ENCODE results near the gene THBS3. TPM values are rescaled to one million over a fixed set of nuclear protein-coding genes. Genes with fewer than 3 reads are reported as not detected.
"Not testable (repeated sequence)": the region's sequence is repeated elsewhere in the genome, so short reads cannot be mapped to it uniquely, and the experiment has no call there.

Gene THBS3
- polyA plus RNA-seq, 1 donor, result 63.0 TPM

DNA sequence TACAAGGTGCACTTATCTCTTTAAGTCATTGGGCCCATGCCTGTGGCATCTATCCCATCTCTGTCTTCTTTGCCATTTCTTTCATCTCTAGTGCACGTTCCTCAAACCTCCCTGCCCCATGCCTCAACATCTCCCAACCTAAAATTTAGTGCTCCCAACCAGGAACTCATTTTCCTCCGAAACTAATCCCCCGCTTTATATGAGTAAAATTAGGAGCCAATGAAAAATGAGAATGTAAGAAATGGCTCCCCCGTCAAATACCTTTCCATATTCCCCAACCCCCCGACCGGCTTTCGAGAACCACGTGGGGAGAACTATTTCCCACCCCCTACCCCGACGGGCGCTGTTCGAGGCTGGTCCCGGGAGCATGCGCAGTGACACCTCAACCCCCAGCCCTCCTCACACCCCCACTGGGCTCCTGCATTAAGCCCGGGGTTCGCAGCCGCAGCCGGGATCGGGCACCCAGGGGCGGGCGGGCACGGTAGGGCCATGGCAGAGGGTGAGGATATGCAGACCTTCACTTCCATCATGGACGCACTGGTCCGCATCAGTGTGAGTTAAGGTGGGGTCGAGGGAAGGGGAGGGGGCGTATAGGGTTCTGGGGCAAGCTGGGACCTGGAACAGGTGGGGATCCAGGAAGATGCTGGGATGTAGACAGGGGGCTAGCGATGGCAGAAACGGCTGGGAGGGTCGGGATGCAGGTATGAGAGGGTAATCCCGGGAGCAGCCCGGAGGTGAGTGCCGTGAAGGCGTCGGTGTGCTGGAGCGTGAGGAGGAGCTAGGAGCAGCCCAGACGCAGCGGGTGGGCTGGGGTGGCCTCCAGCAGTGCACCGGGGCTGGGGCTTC lies 34.0 kb downstream of the THBS3 start, which contains the start of gene TRIM46:
Gene TRIM46 (plus strand): TSS at position 372 of the 846 bp plus-strand sequence. CDS start 118 bp downstream, at position 490.
- no peak for DNase-seq (ENCODE audit: low read depth)

DNA sequence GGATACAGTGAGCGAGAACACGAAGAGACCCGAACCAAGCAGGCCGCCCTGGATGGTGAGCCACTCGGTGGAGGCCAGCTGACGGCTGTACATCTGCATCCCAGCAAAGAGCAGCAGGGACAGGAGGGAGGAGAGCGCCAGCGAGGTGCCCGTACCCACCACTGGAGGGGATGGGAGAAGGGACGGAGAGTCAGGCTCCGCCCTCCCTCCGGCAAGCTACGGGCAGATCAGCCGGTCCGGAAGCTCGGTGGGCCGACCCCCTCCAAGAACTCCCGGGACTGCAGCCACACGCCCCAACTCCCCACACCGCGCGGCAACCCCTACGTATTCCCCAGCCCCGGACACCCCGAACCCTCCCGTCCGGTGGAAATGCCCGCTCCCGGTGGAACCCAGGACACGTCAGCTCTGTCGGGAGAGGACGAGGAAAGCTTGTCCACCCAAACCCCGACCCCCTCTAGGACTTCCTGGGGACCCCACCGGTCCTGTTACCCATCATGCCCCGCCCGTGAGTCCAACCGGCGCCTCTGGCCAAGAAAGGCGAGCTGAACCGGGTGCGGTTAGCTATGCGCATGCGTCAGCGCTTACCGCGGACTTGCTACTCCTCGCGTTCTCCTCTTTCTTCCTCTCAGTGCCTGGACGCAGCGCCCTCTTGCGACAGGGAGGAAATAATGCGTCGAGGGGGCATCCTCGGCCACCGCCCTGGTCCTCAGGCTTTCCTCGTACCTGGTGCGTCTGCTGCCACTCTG lies 34.8 kb downstream of the THBS3 start, which contains the start of gene KRTCAP2:
Gene KRTCAP2 (minus strand): TSS at position 573 of the 746 bp plus-strand sequence. CDS start 80 bp downstream, at position 493.
- DNase-seq (ENCODE audit: low read depth), result peak; percentile 94

DNA sequence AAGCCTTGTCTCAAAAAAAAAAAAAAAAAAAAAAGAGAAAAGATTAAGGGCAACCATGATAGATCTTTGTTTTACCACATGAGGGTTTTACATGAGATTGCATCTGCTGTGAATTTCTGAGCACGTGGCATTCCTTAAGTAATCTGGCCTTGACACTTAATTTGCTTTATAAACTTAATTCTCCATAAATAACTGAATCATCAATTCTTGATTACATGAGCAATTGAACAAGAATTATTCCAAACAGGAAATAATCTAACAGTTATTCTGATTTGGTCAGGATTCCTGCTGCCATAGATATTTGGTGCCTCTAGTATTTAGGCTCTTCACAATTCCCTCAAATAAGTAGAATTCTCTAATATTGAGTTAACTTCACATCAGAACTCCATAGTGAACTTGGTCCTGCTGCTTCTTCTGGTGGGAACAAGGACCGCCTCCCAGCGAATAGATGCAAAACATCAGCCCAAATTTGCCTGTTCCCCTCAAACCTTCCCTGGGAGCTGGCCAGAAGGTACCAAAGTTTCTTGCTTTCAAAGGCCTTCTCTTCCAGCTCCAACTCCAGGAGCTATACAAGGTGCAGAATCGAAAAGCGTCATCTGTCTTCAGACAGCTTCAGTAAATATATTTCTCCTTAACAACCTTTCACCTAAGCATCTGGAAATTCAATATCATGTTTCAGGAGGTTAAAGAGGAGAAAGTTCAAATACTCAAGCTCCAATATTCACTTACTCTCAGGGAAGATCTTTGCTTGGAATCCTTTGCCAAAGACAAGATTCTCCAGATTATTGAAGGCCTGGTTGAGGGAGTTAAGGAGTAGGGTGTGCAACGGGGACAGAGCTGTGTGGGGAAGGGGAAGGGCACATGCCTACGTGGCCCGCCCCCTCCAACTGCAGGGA lies 35.6 kb downstream of the THBS3 start:
- DNase-seq (ENCODE audit: low read depth), result no peak

DNA sequence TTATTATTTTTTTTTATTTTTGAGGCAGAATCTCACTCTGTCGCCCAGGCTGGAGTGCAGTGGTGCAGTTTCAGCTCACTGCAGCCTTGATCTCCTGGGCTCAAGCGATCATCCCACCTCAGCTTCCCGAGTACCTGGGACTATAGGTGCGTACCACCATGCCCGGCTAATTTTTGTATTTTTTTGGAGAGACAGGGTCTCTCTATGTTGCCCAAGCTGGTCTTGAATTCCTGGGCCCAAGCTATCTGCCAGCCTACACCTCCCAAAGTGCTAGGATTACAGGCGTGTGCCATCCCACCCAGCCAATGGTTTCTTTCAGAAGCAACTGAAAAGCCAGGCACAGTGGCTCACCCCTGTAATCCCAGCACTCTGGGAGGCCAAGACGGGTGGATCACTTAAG lies 36.9 kb downstream of the THBS3 start:
- no peak for DNase-seq (ENCODE audit: low read depth)

DNA sequence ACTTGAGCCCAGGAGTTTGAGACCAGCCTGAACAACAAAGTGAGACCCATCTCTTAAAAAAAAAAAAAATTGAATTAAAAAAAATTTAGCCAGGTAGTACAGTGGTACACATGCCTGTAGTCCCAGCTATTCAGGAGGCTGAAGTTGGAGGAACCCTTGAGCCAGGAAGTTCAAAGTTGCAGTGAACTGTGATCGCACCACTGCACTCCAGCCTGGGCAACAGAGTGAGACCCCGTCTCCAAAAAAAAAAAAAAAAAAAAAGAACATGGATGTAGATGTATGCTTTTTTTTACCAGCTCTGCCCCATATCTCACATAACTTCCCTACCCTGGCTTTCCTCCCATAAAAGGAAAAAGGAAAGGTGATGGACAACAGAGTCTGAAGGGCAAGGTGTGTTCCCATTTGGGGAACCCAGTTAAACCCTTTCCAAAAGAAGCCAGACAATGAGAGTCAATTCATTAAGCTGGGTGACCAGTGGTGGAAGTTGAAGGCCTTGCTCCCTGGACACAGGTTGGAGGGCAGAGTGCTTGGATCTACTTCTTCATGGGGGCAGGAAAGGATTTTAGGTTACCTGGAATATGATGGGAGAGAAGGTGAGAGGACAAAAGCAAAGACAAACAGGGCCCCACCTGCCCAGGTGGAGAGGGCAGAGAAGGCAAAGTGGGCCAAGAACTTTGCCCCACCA lies 37.5 kb downstream of the THBS3 start:
- no peak for DNase-seq (ENCODE audit: low read depth)

DNA sequence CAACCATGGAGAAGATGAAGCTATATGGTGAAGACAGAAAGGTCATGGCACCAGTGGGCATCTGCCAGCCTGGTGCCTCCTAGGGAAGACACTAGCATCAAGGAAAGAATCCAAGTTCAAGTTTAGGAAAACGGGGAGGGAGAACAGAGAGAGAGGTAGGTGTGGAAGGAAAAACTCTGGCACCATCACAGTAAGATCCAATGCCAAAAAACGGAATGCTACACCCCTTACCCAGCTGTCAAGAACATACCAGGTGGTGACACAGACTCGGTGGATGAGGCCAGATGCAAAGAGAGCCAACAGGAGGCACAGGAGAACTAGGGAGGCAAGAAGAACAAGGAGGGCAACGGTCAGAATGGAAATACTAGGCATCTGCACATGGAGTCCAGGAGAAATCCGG lies 38.2 kb downstream of the THBS3 start:
- no peak for DNase-seq (ENCODE audit: low read depth)

DNA sequence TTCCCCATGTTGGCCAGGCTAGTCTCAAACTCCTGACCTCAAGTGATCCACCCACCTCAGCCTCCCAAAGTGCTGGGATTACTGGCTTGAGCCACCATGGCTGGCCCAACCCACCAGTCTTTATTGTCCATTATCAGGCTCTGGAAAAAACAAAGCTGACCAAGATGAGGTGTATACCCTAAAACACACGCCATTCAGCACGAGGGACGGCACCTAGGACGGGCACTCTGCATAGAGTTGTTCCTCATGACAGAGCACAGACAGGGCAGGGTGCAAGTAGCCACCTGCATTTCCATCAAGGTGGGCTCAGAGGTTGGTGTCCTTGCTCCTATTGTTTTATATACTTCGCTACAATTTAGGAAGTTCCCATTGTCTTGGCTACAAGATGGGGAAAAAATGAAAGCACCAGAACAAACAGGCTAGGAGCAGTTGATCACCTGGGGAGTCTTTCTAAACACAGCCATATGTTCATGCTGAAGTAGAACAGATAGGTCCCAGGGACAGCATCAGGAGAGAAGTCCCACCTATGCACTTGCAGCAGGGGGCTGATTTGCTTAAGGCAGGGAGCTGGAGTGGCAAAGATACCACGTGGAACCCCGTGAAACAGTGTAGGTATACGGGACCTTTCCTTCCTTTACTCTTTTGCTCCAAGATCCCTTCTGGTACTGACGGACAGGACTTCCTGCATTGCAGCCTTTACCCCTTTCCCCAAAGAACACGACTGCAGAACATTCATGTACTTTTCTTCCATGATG lies 39.1 kb downstream of the THBS3 start:
- DNase-seq (ENCODE audit: low read depth), result no peak

DNA sequence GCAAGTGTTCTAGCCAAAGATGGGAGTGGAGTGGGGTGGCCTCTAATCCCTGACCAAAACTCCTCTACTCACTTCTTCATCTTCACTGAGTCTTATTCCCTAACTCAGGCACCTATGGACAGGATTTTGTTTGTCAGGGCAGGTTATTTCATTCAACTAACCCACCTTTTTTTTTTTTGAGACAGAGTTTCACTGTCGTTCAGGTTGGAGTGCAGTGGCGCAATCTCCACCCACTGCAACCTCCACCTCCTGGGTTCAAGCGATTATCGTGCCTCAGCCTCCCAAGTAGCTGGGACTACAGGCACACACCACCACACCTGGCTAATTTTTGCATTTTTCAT lies 39.6 kb downstream of the THBS3 start:
- DNase-seq (ENCODE audit: low read depth), result not testable (repeated sequence)

DNA sequence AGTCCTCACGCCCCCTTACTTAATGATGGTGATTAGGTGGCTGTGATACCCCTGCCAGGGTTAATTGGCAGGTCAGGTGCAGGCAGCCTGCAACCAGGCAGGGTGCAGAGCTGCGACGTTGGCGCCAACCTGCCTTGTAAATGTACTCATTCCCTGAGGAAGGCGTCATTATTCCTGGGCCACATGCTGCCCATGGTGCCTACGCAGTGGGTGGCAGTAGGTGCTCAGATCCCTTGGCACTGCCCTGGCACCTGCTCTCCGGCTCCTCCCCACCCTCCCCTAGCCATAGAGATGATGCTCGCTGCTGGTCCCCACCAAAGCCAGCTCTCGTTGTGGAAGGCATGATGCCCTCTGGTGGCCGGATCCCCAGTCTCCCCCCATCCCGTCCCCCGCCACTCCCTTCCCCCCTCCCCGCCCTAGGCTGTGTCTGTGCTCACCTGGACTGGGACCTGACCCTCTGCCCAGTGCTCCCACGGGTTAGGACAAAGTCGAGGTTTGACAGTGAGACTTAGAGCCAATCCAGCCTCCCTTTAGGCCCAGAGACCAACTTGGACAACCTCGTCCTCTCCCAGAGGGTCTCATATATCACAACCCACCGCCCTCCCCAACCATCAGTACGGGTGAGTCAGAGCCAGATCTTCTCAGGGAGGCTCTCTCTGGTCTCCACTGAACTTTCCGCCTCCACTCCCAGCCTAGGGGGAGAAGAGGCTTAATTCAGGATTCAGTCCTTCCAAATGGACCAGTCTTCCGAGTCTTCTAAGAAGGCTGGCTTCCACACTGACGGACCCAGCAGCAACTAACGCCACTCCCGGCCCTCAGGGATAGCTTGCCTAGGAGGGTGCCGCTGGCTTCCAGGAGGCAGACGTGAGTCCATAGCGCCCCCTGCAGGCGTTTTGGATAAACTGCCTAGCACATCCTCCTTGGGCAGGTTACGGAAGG lies 40.3 kb downstream of the THBS3 start:
- no peak for DNase-seq (ENCODE audit: low read depth)

DNA sequence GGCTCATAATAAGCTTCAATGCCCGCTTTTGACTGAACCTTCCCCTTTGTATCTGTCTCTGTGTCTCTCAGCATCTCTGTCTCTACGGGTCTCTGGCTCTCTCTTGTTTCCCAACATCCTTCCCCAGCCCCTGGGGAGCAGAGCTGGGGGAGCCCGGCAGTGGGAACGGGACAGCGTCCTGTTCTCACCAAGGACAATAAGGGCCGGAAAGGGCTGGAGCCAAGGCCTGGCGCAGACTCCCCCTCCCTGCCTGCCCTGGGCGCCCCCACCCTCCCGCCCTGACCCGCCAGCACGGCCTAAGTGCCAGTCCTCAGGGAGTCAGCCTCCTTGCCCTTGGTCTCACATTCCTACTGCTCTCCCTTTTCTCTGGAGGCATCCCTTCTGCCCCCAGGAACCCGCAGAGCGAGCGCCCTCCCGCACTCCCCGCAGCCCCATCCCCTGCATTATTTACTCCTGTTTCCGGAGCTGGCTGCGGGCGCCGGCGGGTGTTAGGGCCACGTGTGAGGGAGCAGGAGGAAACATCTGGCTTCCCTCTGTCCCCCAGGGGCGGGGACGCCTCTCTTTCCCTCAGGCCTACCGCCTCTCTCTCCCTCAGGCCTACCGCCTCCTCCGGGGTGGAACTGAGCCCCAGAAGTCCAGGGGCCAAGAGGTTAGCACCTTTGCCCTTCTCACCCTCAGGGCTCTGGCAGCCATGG lies 41.1 kb downstream of the THBS3 start:
- DNase-seq (ENCODE audit: low read depth), result no peak

DNA sequence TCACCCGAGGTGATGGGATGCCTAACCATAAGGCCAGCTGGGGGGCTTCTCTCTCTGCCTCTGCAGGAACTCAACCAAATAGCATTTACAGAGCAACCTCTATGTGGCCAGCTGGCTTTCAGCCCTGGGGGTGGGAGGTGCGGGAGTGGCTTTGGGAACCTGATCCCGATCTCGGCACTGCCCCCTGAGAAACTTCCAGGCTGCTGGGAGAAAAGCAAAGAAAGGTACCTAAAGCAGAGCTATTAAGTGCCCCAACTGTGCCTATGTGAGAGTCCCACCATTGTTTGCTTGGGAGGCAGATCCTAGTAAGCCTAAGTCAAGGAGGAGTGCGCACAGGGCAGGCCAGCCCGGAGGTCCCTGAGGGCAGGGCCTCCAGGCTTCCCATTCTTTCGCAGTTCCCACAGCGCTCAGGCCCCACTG lies 41.6 kb downstream of the THBS3 start:
- no peak for DNase-seq (ENCODE audit: low read depth)

DNA sequence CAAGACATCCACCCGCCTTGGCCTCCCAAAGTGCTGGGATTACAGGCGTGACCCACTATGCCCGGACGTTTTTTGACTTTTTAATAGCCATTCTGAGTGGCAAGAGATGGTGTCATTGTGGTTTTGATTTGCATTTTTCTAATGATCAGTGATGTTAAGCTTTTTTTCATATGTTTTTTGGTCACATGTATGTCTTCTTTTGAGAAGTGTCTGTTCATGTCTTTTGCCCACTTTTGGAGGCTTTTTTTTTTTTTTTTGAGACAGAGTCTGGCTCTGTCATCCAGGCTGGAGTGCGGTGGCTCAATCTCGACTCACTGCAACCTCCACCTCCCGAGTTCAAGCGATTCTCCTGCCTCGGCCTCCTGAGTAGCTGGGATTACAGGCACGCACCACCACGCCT lies 43.1 kb downstream of the THBS3 start:
- DNase-seq (ENCODE audit: low read depth), result not testable (repeated sequence)

DNA sequence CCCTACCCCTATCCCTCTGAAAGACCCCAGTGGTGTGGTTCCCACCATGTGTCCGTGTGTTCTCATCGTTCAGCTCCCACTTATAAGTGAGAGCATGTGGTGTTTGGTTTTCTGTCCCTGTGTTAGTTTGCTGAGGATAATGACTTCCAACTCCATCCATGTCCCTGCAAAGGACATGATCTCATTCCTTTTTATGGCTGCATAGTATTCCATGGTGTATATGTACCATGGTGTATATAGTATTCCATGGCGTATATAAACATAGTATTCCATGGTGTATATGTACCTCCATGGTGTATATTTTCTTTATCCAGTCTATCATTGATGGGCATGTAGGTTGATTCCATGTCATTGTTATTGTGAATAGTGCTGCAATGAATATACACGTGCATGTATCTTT lies 43.9 kb downstream of the THBS3 start:
- not testable (repeated sequence) for DNase-seq (ENCODE audit: low read depth)

DNA sequence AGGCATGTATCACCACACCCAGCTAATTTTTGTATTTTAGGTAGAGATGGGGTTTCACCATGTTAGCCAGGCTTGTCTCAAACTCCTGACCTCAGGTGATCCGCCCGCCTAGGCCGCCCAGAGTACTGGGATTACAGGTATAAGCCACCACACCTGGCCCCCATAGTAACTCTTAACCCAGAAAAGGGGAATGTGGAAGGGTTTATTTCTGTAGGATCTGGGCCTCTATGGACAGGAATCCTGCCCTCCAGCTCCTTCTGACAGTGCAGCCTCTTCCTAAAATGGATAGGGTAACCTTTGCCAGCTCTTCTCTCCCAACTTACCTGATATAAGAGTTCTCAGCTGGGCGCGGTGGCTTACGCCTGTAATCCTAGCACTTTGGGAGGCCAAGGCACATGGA lies 45.1 kb downstream of the THBS3 start:
- DNase-seq (ENCODE audit: low read depth), result not testable (repeated sequence)

DNA sequence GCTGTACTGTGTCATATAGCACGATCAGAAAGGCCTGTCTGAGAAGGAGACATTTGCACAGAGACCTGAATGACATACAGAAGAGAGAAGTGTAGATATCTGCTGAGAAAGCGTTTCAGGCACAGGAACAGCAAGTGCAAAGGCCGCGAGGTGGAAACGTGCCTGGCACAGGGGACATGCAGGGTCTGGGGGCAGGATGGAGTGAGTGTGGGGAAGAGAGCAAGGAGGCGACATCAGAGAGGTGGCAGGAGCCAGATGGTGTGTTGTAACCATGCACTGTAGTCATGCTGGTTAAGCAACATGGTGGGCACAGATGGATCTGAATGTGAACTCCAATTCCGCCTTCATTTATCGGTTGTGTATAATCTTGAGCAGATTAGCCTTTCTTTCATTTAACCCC lies 47.6 kb downstream of the THBS3 start:
- no peak for DNase-seq (ENCODE audit: low read depth)

DNA sequence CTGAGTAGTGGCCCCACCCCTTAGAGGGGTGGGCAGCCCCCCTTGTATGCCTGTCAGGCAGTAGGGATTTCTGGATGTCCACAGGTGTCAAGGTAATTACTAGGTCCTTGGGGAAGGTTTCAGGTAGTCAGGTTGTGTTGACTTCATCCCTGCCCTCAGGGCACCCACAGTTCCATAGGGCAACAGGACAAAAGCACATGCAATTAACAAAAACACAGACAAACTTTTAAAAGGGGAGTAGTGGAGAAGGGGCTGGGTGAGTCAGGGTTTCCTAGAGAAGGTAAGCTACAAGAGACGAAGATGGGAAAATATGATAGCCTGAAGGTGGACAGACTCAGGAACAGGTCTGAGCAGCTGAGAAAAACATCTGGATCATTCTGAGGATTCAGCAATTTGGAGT lies 48.7 kb downstream of the THBS3 start:
- DNase-seq (ENCODE audit: low read depth), result no peak

DNA sequence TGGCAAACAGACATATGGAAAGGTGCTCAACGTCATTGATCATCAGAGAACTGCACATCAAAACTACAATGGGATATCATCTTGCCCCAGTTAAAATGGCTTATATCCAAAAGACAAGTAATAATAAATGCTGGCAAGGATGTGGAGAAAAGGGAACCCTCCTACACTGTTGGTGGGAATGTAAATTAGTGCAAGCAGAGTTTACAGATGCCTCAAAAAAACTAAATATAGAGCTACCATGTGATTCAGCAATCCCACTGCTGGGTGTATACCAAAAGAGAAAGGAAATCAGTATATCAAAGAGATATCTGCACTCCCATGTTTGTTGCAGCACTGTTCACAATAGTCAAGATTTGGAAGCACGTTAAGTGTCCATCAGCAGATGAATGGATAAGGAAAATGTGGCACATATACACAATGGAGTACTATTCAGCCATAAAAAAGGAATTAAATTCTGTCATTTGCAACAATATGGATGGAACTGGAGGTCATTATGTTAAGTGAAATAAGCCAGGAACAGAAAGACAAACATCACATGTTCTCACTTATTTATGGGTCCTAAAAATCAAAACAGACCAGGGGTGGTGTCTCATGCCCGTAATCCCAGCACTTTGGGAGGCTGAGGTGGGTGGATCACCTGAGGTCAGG lies 51.6 kb downstream of the THBS3 start:
- DNase-seq (ENCODE audit: low read depth), result not testable (repeated sequence)

Measured in forelimb muscle (tissue), 1 donor.